GM12873 (cell line): Measurements from ENCODE around the gene LAMA2.

ENCODE experiments used
- CTCF ChIP-seq: IDR thresholded peaks from 2 replicates; pipeline ENCODE4 v1.5.1; 2012; ENCODE audit warnings: low read depth, mild to moderate bottlenecking, moderate library complexity, low read length, control low read depth; ENCODE audit not compliant: insufficient read depth; ENCODE audit errors: missing control alignments

The LAMA2 gene

GRCh38 chr6:129252377-129253071, 369.6 kb downstream of the LAMA2 start:
- no peak for TF ChIP-seq CTCF

- TF ChIP-seq CTCF, result no peak
Observed at GRCh38 chr6:129253242-129253641, 370.3 kb downstream of the LAMA2 start.

GRCh38 chr6:129253727-129254126, 370.8 kb downstream of the LAMA2 start:
- no peak for TF ChIP-seq CTCF

- no peak for TF ChIP-seq CTCF
Observed at GRCh38 chr6:129257196-129257595, 374.3 kb downstream of the LAMA2 start.

- no peak for TF ChIP-seq CTCF
Observed at GRCh38 chr6:129262661-129263060, 379.7 kb downstream of the LAMA2 start.

GRCh38 chr6:129263176-129263575, 380.2 kb downstream of the LAMA2 start:
- TF ChIP-seq CTCF, result no peak

GRCh38 chr6:129264480-129265045, 381.6 kb downstream of the LAMA2 start:
- TF ChIP-seq CTCF, result no peak
